PC-9 (cell line): ENCODE data around the gene GPR75. TPM values are rescaled to one million over a fixed set of nuclear protein-coding genes. Genes with fewer than 3 reads are reported as not detected.

ENCODE experiments used
- BruUV-seq: library from RNA; stranded (reverse); fragments of 400-500 nt; replicated peaks from 2 replicates; lab custom pipeline; 2021; lab: Mats Ljungman, UMichigan
- CTCF ChIA-PET: fragments of 300-600 bp; sonication (Branson Sonifier 250); formaldehyde crosslinking; loops from one replicate; lab custom pipeline; 2022; ENCODE audit warnings: antibody characterized with exemption; lab: Charles Lee
- POLR2A ChIA-PET: fragments of 300-600 bp; sonication (Branson Sonifier 250); formaldehyde crosslinking; loops from one replicate; lab custom pipeline; 2022; ENCODE audit warnings: antibody characterized with exemption; ENCODE audit not compliant: unreplicated experiment; lab: Charles Lee
- DNase-seq, 2 experiments: peaks; one replicate each; pipeline versions ENCODE4 v3.0.0 to v3.0.0-alpha.2; 2015 to 2022; ENCODE audit warnings: mixed read lengths in 1 of 2
- H2AFZ ChIP-seq: fragments of 200-600 bp; sonication (generic); 2 replicates; pipeline ENCODE4 v1.8.1; 2017; ENCODE audit warnings: antibody characterized with exemption
- H3F3A ChIP-seq: fragments of 200-600 bp; sonication (generic); 2 replicates; pipeline ENCODE4 v1.8.1; 2017; ENCODE audit warnings: antibody characterized with exemption, mild to moderate bottlenecking, low read depth; ENCODE audit not compliant: insufficient read depth
- H3K27ac ChIP-seq: fragments of 200-600 bp; sonication (generic); 2 replicates; pipeline ENCODE4 v1.6.1; 2016; ENCODE audit warnings: mixed run types
- H3K27me3 ChIP-seq: fragments of 200-600 bp; sonication (generic); 2 replicates; pipeline ENCODE4 v1.6.1; 2016; ENCODE audit warnings: low read depth, mixed run types; ENCODE audit not compliant: insufficient read depth
- H3K36me3 ChIP-seq: fragments of 200-600 bp; sonication (generic); 2 replicates; pipeline ENCODE4 v1.6.1; 2016; ENCODE audit warnings: low read depth, mixed run types
- H3K4me1 ChIP-seq: fragments of 200-600 bp; sonication (generic); replicated peaks from 2 replicates; pipeline ENCODE4 v1.6.1; 2016; ENCODE audit warnings: mixed run types; ENCODE audit not compliant: insufficient read depth
- H3K4me2 ChIP-seq: fragments of 200-600 bp; sonication (generic); 2 replicates; pipeline ENCODE4 v1.6.1; 2017; ENCODE audit warnings: mixed run types
- H3K4me3 ChIP-seq: fragments of 200-600 bp; sonication (generic); 2 replicates; pipeline ENCODE4 v1.6.1; 2016; ENCODE audit warnings: mixed run types
- H3K79me2 ChIP-seq: fragments of 200-600 bp; sonication (generic); 2 replicates; pipeline ENCODE4 v1.6.1; 2017; ENCODE audit warnings: low read depth, mixed run types
- H3K9me2 ChIP-seq: fragments of 200-600 bp; sonication (generic); 2 replicates; pipeline ENCODE4 v1.8.1; 2017; ENCODE audit warnings: mild to moderate bottlenecking; ENCODE audit not compliant: insufficient read depth
- H3K9me3 ChIP-seq: fragments of 200-600 bp; sonication (generic); 2 replicates; pipeline ENCODE4 v1.8.1; 2016; ENCODE audit warnings: low read depth; ENCODE audit not compliant: insufficient read depth
- H4K20me1 ChIP-seq: fragments of 200-600 bp; sonication (generic); 2 replicates; pipeline ENCODE4 v1.8.1; 2017; ENCODE audit not compliant: insufficient read depth
- CTCF ChIP-seq: fragments of 200-600 bp; sonication (generic); conservative IDR thresholded peaks from 2 replicates; pipeline ENCODE4 v1.6.1; 2017; ENCODE audit warnings: mixed run types, antibody characterized with exemption, mild to moderate bottlenecking, moderate library complexity
- EZH2 ChIP-seq: fragments of 200-600 bp; sonication (generic); IDR thresholded peaks from 2 replicates; pipeline ENCODE4 v1.8.0; 2017; ENCODE audit warnings: antibody characterized with exemption, low read depth
- intact Hi-C: fragments of 100-400 bp; cut with micrococcal nuclease; formaldehyde crosslinking; loops from one replicate; pipeline ENCODE4 v1.10.0; 2022; ENCODE audit not compliant: unreplicated experiment
- total RNA-seq: library from RNA; stranded (reverse); gene quantifications from 2 replicates; pipeline ENCODE4 v1.2.3, GENCODE V29; 2021

GPR75 gene
- total RNA-seq, 1 experiment from 2014 or later, result 3.7 TPM

- no peak overlapping the region for H3K4me3 ChIP-seq
- no peak for DNase-seq
- POLR2A ChIA-PET, result no interaction called here
- no TSS peak for BruUV-seq
- no peak overlapping the region for H2AFZ ChIP-seq
- no peaks in the 10 kb centered on the region for H3K9me2 ChIP-seq
- TF ChIP-seq CTCF (no peak), EZH2 (no peak)
- H3F3A ChIP-seq, result 0 out of 2 replicates have a peak, but pooled peaks cover 6% of the 10 kb centered on the region
- H3K27ac ChIP-seq, result no peak overlapping the region
- no peaks in the 10 kb centered on the region for H3K4me1 ChIP-seq
- no peaks in the 10 kb centered on the region for H4K20me1 ChIP-seq
- H3K9me3 ChIP-seq, result no peaks in the 10 kb centered on the region
- CTCF ChIA-PET, result no interaction called here
- intact Hi-C loops, result loop anchor here (10.0 kb wide), 1 partner anchor 802 kb away; no protein-coding TSS in a partner anchor
- no peak overlapping the region for H3K4me2 ChIP-seq
- peaks cover 78% of the 10 kb centered on the region for H3K36me3 ChIP-seq
- H3K79me2 ChIP-seq, result no peaks in the 10 kb centered on the region
- no peaks in the 10 kb centered on the region for H3K27me3 ChIP-seq
Measured at GRCh38 chr2:53903011-53903410, 43.2 kb upstream of the GPR75 start.

GRCh38 chr2:53901192-53901591 lies 41.4 kb upstream of the GPR75 start:
- no peak for DNase-seq
- H3K4me2 ChIP-seq, result no peak overlapping the region
- H3K27ac ChIP-seq, result no peak overlapping the region
- intact Hi-C loops, result loop anchor here (10.0 kb wide), 1 partner anchor 804 kb away; no protein-coding TSS in a partner anchor
- no peak overlapping the region for H3K4me3 ChIP-seq
- no TSS peak for BruUV-seq
- no peaks in the 10 kb centered on the region for H4K20me1 ChIP-seq
- TF ChIP-seq EZH2, result no peak
- TF ChIP-seq CTCF, result no peak
- 0 out of 2 replicates have a peak, but pooled peaks cover 6% of the 10 kb centered on the region for H3F3A ChIP-seq
- no peaks in the 10 kb centered on the region for H3K9me2 ChIP-seq
- POLR2A ChIA-PET, result no interaction called here
- H3K27me3 ChIP-seq, result no peaks in the 10 kb centered on the region
- no peak overlapping the region for H2AFZ ChIP-seq
- H3K4me1 ChIP-seq, result no peaks in the 10 kb centered on the region
- CTCF ChIA-PET, result no interaction called here
- H3K79me2 ChIP-seq, result no peaks in the 10 kb centered on the region
- peaks cover 79% of the 10 kb centered on the region for H3K36me3 ChIP-seq
- no peaks in the 10 kb centered on the region for H3K9me3 ChIP-seq

GRCh38 chr2:53896864-53897263 lies 37.1 kb upstream of the GPR75 start:
- no TSS peak for BruUV-seq
- ChIA-PET CTCF (no interaction called here), POLR2A (no interaction called here)
- Histone ChIP-seq H3K4me1 (no peaks in the 10 kb centered on the region), H3K9me2 (no peaks in the 10 kb centered on the region), H3K4me3 (no peak overlapping the region), H3K79me2 (no peaks in the 10 kb centered on the region), H2AFZ (no peak overlapping the region), H3F3A (peaks cover 11% of the 10 kb centered on the region; the same call in 1 of the 2 replicates), H3K27me3 (no peaks in the 10 kb centered on the region), H3K36me3 (peaks cover 80% of the 10 kb centered on the region), H3K9me3 (no peaks in the 10 kb centered on the region), H4K20me1 (no peaks in the 10 kb centered on the region), H3K4me2 (no peak overlapping the region), H3K27ac (no peak overlapping the region)
- intact Hi-C loops, result no loop called here
- DNase-seq, result peak in 1 of 2 experiments; percentile 42
- no peak for TF ChIP-seq EZH2
- no peak for TF ChIP-seq CTCF
